Measurements from ENCODE around the gene TAB2. TPM values are rescaled to one million over a fixed set of nuclear protein-coding genes. Genes with fewer than 3 reads are reported as not detected.

The TAB2 gene
- total and polyA plus RNA-seq, 2 experiments from 2014 or later: 19.8 to 59.2 TPM

DNA sequence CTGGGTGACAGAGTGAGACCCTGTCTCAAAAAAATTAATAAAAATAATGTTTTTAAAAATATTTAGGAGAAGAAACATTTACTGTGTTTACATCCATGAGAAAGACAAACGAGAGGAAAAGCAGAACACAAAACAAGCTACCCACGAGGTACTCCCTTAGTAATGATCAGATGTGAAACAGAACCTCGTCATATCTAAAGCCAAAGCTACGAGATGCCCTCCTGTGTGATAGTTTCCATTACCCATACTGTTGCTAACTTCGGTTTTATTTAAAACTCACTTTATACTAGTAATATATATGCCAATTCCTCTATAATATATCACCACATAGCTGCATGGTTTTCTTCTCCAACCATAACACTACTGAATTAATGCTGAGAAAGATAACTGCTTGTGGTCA lies 103.6 kb downstream of the TAB2 start:
- no peak overlapping the region for H3K27ac Mint-ChIP-seq
- no peak overlapping the region for H3K4me2 ChIP-seq
- no peaks in the 10 kb centered on the region for H4K20me1 ChIP-seq (replicated peaks; ENCODE audit: insufficient read depth)
- H3K4me1 Mint-ChIP-seq: peaks cover 16% of the 10 kb centered on the region
- TF ChIP-seq CREB1 (CRISPR knock-in tag; IDR thresholded peaks at IDR 0.05; ENCODE audit: low read depth) (no peak), EZH2phosphoT487 (IDR thresholded peaks at IDR 0.05; ENCODE audit: unreplicated experiment) (no peak), STAT1 (IDR thresholded peaks at IDR 0.05; ENCODE audit: unreplicated experiment) (no peak), ZNF331 (CRISPR knock-in tag; IDR thresholded peaks at IDR 0.05; ENCODE audit: low read depth) (no peak), POLR2AphosphoS5 (IDR thresholded peaks at IDR 0.05; ENCODE audit: low read depth) (no peak), EZH2 (IDR thresholded peaks at IDR 0.05; ENCODE audit: low read depth, unreplicated experiment) (no peak), JUNB (IDR thresholded peaks at IDR 0.05; ENCODE audit: unreplicated experiment) (no peak), NANOG (IDR thresholded peaks at IDR 0.05; ENCODE audit: borderline replicate concordance) (no peak), ZNF114 (CRISPR knock-in tag; IDR thresholded peaks at IDR 0.05) (no peak)
- TF ChIP-seq, protein P1, sequence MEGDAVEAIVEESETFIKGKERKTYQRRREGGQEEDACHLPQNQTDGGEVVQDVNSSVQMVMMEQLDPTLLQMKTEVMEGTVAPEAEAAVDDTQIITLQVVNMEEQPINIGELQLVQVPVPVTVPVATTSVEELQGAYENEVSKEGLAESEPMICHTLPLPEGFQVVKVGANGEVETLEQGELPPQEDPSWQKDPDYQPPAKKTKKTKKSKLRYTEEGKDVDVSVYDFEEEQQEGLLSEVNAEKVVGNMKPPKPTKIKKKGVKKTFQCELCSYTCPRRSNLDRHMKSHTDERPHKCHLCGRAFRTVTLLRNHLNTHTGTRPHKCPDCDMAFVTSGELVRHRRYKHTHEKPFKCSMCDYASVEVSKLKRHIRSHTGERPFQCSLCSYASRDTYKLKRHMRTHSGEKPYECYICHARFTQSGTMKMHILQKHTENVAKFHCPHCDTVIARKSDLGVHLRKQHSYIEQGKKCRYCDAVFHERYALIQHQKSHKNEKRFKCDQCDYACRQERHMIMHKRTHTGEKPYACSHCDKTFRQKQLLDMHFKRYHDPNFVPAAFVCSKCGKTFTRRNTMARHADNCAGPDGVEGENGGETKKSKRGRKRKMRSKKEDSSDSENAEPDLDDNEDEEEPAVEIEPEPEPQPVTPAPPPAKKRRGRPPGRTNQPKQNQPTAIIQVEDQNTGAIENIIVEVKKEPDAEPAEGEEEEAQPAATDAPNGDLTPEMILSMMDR (conservative IDR thresholded peaks at IDR 0.05; ENCODE audit: low read depth in 2 of 2): no peak
- TF ChIP-seq, protein P2, sequence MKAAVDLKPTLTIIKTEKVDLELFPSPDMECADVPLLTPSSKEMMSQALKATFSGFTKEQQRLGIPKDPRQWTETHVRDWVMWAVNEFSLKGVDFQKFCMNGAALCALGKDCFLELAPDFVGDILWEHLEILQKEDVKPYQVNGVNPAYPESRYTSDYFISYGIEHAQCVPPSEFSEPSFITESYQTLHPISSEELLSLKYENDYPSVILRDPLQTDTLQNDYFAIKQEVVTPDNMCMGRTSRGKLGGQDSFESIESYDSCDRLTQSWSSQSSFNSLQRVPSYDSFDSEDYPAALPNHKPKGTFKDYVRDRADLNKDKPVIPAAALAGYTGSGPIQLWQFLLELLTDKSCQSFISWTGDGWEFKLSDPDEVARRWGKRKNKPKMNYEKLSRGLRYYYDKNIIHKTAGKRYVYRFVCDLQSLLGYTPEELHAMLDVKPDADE (IDR thresholded peaks at IDR 0.05): no peak
- TF ChIP-seq, protein P3, sequence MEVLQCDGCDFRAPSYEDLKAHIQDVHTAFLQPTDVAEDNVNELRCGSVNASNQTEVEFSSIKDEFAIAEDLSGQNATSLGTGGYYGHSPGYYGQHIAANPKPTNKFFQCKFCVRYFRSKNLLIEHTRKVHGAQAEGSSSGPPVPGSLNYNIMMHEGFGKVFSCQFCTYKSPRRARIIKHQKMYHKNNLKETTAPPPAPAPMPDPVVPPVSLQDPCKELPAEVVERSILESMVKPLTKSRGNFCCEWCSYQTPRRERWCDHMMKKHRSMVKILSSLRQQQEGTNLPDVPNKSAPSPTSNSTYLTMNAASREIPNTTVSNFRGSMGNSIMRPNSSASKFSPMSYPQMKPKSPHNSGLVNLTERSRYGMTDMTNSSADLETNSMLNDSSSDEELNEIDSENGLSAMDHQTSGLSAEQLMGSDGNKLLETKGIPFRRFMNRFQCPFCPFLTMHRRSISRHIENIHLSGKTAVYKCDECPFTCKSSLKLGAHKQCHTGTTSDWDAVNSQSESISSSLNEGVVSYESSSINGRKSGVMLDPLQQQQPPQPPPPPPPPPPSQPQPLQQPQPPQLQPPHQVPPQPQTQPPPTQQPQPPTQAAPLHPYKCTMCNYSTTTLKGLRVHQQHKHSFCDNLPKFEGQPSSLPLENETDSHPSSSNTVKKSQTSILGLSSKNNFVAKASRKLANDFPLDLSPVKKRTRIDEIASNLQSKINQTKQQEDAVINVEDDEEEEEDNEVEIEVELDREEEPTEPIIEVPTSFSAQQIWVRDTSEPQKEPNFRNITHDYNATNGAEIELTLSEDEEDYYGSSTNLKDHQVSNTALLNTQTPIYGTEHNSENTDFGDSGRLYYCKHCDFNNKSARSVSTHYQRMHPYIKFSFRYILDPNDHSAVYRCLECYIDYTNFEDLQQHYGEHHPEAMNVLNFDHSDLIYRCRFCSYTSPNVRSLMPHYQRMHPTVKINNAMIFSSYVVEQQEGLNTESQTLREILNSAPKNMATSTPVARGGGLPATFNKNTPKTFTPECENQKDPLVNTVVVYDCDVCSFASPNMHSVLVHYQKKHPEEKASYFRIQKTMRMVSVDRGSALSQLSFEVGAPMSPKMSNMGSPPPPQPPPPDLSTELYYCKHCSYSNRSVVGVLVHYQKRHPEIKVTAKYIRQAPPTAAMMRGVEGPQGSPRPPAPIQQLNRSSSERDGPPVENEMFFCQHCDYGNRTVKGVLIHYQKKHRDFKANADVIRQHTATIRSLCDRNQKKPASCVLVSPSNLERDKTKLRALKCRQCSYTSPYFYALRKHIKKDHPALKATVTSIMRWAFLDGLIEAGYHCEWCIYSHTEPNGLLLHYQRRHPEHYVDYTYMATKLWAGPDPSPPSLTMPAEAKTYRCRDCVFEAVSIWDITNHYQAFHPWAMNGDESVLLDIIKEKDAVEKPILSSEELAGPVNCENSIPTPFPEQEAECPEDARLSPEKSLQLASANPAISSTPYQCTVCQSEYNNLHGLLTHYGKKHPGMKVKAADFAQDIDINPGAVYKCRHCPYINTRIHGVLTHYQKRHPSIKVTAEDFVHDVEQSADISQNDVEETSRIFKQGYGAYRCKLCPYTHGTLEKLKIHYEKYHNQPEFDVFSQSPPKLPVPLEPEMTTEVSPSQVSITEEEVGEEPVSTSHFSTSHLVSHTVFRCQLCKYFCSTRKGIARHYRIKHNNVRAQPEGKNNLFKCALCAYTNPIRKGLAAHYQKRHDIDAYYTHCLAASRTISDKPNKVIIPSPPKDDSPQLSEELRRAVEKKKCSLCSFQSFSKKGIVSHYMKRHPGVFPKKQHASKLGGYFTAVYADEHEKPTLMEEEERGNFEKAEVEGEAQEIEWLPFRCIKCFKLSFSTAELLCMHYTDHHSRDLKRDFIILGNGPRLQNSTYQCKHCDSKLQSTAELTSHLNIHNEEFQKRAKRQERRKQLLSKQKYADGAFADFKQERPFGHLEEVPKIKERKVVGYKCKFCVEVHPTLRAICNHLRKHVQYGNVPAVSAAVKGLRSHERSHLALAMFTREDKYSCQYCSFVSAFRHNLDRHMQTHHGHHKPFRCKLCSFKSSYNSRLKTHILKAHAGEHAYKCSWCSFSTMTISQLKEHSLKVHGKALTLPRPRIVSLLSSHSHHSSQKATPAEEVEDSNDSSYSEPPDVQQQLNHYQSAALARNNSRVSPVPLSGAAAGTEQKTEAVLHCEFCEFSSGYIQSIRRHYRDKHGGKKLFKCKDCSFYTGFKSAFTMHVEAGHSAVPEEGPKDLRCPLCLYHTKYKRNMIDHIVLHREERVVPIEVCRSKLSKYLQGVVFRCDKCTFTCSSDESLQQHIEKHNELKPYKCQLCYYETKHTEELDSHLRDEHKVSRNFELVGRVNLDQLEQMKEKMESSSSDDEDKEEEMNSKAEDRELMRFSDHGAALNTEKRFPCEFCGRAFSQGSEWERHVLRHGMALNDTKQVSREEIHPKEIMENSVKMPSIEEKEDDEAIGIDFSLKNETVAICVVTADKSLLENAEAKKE (CRISPR knock-in tag; IDR thresholded peaks at IDR 0.05): no peak
- TF ChIP-seq, protein P4, sequence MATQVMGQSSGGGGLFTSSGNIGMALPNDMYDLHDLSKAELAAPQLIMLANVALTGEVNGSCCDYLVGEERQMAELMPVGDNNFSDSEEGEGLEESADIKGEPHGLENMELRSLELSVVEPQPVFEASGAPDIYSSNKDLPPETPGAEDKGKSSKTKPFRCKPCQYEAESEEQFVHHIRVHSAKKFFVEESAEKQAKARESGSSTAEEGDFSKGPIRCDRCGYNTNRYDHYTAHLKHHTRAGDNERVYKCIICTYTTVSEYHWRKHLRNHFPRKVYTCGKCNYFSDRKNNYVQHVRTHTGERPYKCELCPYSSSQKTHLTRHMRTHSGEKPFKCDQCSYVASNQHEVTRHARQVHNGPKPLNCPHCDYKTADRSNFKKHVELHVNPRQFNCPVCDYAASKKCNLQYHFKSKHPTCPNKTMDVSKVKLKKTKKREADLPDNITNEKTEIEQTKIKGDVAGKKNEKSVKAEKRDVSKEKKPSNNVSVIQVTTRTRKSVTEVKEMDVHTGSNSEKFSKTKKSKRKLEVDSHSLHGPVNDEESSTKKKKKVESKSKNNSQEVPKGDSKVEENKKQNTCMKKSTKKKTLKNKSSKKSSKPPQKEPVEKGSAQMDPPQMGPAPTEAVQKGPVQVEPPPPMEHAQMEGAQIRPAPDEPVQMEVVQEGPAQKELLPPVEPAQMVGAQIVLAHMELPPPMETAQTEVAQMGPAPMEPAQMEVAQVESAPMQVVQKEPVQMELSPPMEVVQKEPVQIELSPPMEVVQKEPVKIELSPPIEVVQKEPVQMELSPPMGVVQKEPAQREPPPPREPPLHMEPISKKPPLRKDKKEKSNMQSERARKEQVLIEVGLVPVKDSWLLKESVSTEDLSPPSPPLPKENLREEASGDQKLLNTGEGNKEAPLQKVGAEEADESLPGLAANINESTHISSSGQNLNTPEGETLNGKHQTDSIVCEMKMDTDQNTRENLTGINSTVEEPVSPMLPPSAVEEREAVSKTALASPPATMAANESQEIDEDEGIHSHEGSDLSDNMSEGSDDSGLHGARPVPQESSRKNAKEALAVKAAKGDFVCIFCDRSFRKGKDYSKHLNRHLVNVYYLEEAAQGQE (IDR thresholded peaks at IDR 0.05; ENCODE audit: unreplicated experiment): no peak
- no peaks in the 10 kb centered on the region for H3K36me3 Mint-ChIP-seq (ENCODE audit: low read depth)
- no peak for ATAC-seq
- DNase-seq (ENCODE audit: low spot score): no peak
- no peaks in the 10 kb centered on the region for H3K27me3 Mint-ChIP-seq (ENCODE audit: insufficient read depth, low read depth, poor library complexity)
- no peaks in the 10 kb centered on the region for H3K9me2 ChIP-seq (ENCODE audit: insufficient read depth)
- no peaks in the 10 kb centered on the region for H3K36me3 ChIP-seq (ENCODE audit: insufficient read depth)
- H3K9me3 Mint-ChIP-seq: no peaks in the 10 kb centered on the region; the same call in 2 of the 3 replicates
- H3K27ac ChIP-seq (ENCODE audit: low read depth): no peak overlapping the region
- H2AFZ ChIP-seq: no peak overlapping the region
- no peak overlapping the region for H3K4me3 ChIP-seq
- peaks cover 9% of the 10 kb centered on the region for H3K4me1 ChIP-seq (ENCODE audit: insufficient read depth)
- no peaks in the 10 kb centered on the region for H3F3A ChIP-seq (replicated peaks; ENCODE audit: low read depth)
- no peaks in the 10 kb centered on the region for H3K27me3 ChIP-seq (ENCODE audit: insufficient read depth)
- H3K4me3 Mint-ChIP-seq: no peak overlapping the region
- H3K79me2 ChIP-seq (replicated peaks; ENCODE audit: insufficient read depth): no peaks in the 10 kb centered on the region
